Measurements from ENCODE around the gene ETS2.

- no peak for TF ChIP-seq CTCF (IDR thresholded peaks at IDR 0.05)
- TF ChIP-seq POLR2AphosphoS5 (IDR thresholded peaks at IDR 0.05), result no peak
- TF ChIP-seq POLR2A (IDR thresholded peaks at IDR 0.05; ENCODE audit: low read depth), result no peak
Measured at GRCh38 chr21:38802050-38803026, 3.4 kb upstream of the ETS2 start.
